K562 (cell line): ENCODE measurements around the gene GABRD. TPM values are rescaled to one million over a fixed set of nuclear protein-coding genes. Genes with fewer than 3 reads are reported as not detected.

Source experiments
- CREM ChIP-seq: IDR thresholded peaks from 2 replicates; pipeline ENCODE4 v1.6.1; 2014; ENCODE audit warnings: antibody characterized with exemption, low read depth
- ELF2 ChIP-seq: fragments of 250-450 bp; sonication (Bioruptor Pico); IDR thresholded peaks from 2 replicates; pipeline ENCODE4 v1.5.0; 2021; ENCODE audit warnings: mild to moderate bottlenecking
- HDAC3 ChIP-seq: fragments of 450-650 bp; IDR thresholded peaks from 2 replicates; pipeline ENCODE4 v1.6.1; 2018; ENCODE audit warnings: borderline replicate concordance, mild to moderate bottlenecking, moderate library complexity; ENCODE audit not compliant: partially characterized antibody
- HDAC8 ChIP-seq: fragments of 450-650 bp; IDR thresholded peaks from 2 replicates; pipeline ENCODE4 v1.6.1; 2016; ENCODE audit warnings: mild to moderate bottlenecking, missing genetic modification characterization, moderate library complexity, missing compliant biosample characterization
- L3MBTL2 ChIP-seq: fragments of 450-650 bp; IDR thresholded peaks from 2 replicates; pipeline ENCODE4 v1.6.1; 2016; ENCODE audit warnings: mild to moderate bottlenecking, moderate library complexity
- MTF1 ChIP-seq: fragments of 250-450 bp; sonication (Bioruptor Pico); IDR thresholded peaks from 2 replicates; pipeline ENCODE4 v1.9.0; 2021; ENCODE audit warnings: moderate library complexity, mild to moderate bottlenecking, inconsistent platforms, borderline replicate concordance
- MXI1 ChIP-seq: IDR thresholded peaks from 2 replicates; pipeline ENCODE4 v1.6.1; 2011; ENCODE audit warnings: low read depth, mild to moderate bottlenecking, improper control_type of control experiment, low read length
- NCOA2 ChIP-seq, 2 experiments: fragments of 450-650 bp; IDR thresholded peaks; 2 replicates each; pipeline ENCODE4 v1.6.1; 2018; ENCODE audit warnings: mild to moderate bottlenecking in 2 of 2, moderate library complexity in 1 of 2; ENCODE audit not compliant: partially characterized antibody in 2 of 2
- POLR2B ChIP-seq: fragments of 450-650 bp; IDR thresholded peaks from 2 replicates; pipeline ENCODE4 v1.6.1; 2018; ENCODE audit warnings: low read depth; ENCODE audit not compliant: partially characterized antibody
- SAP30 ChIP-seq: fragments of 200-600 bp; sonication (generic); IDR thresholded peaks from 2 replicates; pipeline ENCODE4 v1.6.1; 2012; ENCODE audit warnings: borderline replicate concordance, low read depth, mild to moderate bottlenecking, moderate library complexity, low read length, control low read depth, inconsistent platforms; ENCODE audit not compliant: insufficient read depth, poor library complexity, severe bottlenecking
- SMAD1 ChIP-seq: fragments of 150-350 bp; IDR thresholded peaks from 2 replicates; pipeline ENCODE4 v1.6.1; 2014; ENCODE audit warnings: low read length, low read depth; ENCODE audit not compliant: partially characterized antibody
- SRF ChIP-seq, 2 experiments: fragments of 250-450, 450-650 bp in 1 of 2; sonication (Bioruptor Pico) in 1 of 2; sonication (generic) in 1 of 2; formaldehyde crosslinking; IDR thresholded peaks; 2 replicates each; pipeline versions ENCODE4 v1.5.0 to v1.5.1; 2020 to 2022; ENCODE audit warnings: mild to moderate bottlenecking in 1 of 2, missing genetic modification reagents in 1 of 2
- TCF7L2 ChIP-seq: fragments of 150-350 bp; IDR thresholded peaks from 2 replicates; pipeline ENCODE4 v1.6.1; 2016; ENCODE audit warnings: low read depth, mild to moderate bottlenecking, low read length, moderate library complexity
- TCFL5 ChIP-seq: fragments of 250-450 bp; sonication (Bioruptor Pico); conservative IDR thresholded peaks from 2 replicates; pipeline ENCODE4 v1.6.1; 2021; ENCODE audit warnings: mild to moderate bottlenecking, moderate library complexity, matching md5 sums
- U2AF1 ChIP-seq: fragments of 200-400 bp; formaldehyde crosslinking; optimal IDR thresholded peaks from 2 replicates; pipeline ENCODE3; 2017; ENCODE audit warnings: mild to moderate bottlenecking, low read depth, low read length, moderate library complexity
- ZNF146 ChIP-seq: IDR thresholded peaks from one replicate; pipeline ENCODE4 v1.6.1; 2018; ENCODE audit warnings: missing compliant biosample characterization; ENCODE audit not compliant: unreplicated experiment
- ZNF507 ChIP-seq: conservative IDR thresholded peaks from 2 replicates; pipeline ENCODE4 v1.6.1; 2017; ENCODE audit warnings: missing genetic modification characterization, missing compliant biosample characterization
- polyA plus RNA-seq, 8 experiments: library from polyadenylated mRNA; depleted of rRNA in 4 of 8; stranded (reverse) in 5 of 8; unstranded in 3 of 8; fragments of >200 nt; fragmentation: Nextera tagmentation in 2 of 8; fragmentation: Illumina TruSeq in 1 of 8; extraction: Ambion mirVana in 2 of 8; extraction: Trizol in 1 of 8; gene quantifications; 2 replicates each; pipeline versions ENCODE4 v1.2.1 to v1.2.3, GENCODE V29; 2011 to 2014; ENCODE audit warnings: inconsistent platforms in 1 of 8, missing spikeins in 1 of 8
- total RNA-seq, 7 experiments: library from RNA; depleted of rRNA in 6 of 7; stranded (reverse); fragments of >200 nt in 6 of 7; fragmentation: Illumina TruSeq in 2 of 7; extraction: Trizol in 2 of 7; gene quantifications; 2 replicates each; pipeline versions ENCODE4 v1.2.1 to v1.2.3, GENCODE V29; 2011 to 2021; ENCODE audit warnings: low replicate concordance in 1 of 7
- TF ChIP-seq, protein P1 (sequence below), 2 experiments: fragments of 450-650 bp; IDR thresholded peaks; 2 replicates each; pipeline ENCODE4 v1.6.1; 2018; ENCODE audit warnings: mild to moderate bottlenecking in 2 of 2, low read depth in 1 of 2; ENCODE audit not compliant: partially characterized antibody in 2 of 2
- TF ChIP-seq, protein P2 (sequence below): fragments of 250-450 bp; sonication (Bioruptor Pico); IDR thresholded peaks from 2 replicates; pipeline ENCODE4 v1.5.1; 2021; ENCODE audit warnings: mild to moderate bottlenecking
- TF ChIP-seq, protein P3 (sequence below): fragments of 450-650 bp; formaldehyde crosslinking; IDR thresholded peaks from 2 replicates; pipeline ENCODE4 v1.4.0; 2020; ENCODE audit warnings: mild to moderate bottlenecking, moderate library complexity
- TF ChIP-seq, protein P4 (sequence below): sonication (generic); formaldehyde crosslinking; IDR thresholded peaks from 2 replicates; pipeline ENCODE4 v1.8.0; 2022; ENCODE audit warnings: mild to moderate bottlenecking, missing genetic modification reagents

Gene GABRD
- total and polyA plus RNA-seq, 9 of the 15 experiments (the other 6 are each of a cell fraction or from before 2014, with no cell fraction given) = 0.07 TPM; not detected in 8

DNA sequence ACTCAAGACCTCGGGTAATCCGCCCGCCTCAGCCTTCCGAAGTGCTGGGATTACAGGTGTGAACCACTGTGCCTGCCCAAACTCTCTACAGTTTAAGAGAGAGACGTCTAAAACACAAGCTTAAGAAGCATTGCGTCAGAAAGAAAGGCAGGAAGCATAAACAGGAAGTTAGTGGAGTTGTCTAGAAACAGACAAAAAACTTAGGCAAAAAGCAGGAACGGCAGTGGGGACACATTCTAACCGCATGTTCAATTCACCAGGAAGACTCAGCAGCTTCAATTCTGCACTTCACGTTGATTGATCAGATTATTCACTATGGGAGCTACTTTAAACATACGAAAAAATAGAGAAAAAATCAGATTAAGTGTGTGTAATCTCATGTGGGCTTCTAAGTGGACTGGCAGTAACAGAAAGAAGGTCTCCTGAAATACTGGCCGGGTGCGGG, 22.9 kb upstream of the GABRD start (continued):
- TF ChIP-seq, protein P1, sequence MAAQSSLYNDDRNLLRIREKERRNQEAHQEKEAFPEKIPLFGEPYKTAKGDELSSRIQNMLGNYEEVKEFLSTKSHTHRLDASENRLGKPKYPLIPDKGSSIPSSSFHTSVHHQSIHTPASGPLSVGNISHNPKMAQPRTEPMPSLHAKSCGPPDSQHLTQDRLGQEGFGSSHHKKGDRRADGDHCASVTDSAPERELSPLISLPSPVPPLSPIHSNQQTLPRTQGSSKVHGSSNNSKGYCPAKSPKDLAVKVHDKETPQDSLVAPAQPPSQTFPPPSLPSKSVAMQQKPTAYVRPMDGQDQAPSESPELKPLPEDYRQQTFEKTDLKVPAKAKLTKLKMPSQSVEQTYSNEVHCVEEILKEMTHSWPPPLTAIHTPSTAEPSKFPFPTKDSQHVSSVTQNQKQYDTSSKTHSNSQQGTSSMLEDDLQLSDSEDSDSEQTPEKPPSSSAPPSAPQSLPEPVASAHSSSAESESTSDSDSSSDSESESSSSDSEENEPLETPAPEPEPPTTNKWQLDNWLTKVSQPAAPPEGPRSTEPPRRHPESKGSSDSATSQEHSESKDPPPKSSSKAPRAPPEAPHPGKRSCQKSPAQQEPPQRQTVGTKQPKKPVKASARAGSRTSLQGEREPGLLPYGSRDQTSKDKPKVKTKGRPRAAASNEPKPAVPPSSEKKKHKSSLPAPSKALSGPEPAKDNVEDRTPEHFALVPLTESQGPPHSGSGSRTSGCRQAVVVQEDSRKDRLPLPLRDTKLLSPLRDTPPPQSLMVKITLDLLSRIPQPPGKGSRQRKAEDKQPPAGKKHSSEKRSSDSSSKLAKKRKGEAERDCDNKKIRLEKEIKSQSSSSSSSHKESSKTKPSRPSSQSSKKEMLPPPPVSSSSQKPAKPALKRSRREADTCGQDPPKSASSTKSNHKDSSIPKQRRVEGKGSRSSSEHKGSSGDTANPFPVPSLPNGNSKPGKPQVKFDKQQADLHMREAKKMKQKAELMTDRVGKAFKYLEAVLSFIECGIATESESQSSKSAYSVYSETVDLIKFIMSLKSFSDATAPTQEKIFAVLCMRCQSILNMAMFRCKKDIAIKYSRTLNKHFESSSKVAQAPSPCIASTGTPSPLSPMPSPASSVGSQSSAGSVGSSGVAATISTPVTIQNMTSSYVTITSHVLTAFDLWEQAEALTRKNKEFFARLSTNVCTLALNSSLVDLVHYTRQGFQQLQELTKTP (IDR thresholded peaks at IDR 0.05; ENCODE audit: low read depth in 1 of 2, partially characterized antibody in 2 of 2) = peak in 1 of 2 experiments; percentile 42
- 0 out of 2 replicates have a peak, but pooled peaks have one; percentile 9 for TF ChIP-seq ELF2 (CRISPR knock-in tag)
- TF ChIP-seq, protein P2, sequence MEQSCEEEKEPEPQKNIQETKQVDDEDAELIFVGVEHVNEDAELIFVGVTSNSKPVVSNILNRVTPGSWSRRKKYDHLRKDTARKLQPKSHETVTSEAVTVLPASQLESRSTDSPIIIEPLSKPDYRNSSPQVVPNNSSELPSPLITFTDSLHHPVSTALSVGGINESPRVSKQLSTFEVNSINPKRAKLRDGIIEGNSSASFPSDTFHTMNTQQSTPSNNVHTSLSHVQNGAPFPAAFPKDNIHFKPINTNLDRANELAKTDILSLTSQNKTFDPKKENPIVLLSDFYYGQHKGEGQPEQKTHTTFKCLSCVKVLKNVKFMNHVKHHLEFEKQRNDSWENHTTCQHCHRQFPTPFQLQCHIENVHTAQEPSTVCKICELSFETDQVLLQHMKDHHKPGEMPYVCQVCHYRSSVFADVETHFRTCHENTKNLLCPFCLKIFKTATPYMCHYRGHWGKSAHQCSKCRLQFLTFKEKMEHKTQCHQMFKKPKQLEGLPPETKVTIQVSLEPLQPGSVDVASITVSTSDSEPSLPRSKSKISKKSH = no peak
- TF ChIP-seq NCOA2 (IDR thresholded peaks at IDR 0.05; ENCODE audit: partially characterized antibody in 2 of 2) = no peak
- TF ChIP-seq MXI1 = no peak
- TF ChIP-seq HDAC3 = no peak
- no peak for TF ChIP-seq MTF1 (CRISPR knock-in tag)
- no peak for TF ChIP-seq ZNF146 (CRISPR knock-in tag)
- TF ChIP-seq, protein P3, sequence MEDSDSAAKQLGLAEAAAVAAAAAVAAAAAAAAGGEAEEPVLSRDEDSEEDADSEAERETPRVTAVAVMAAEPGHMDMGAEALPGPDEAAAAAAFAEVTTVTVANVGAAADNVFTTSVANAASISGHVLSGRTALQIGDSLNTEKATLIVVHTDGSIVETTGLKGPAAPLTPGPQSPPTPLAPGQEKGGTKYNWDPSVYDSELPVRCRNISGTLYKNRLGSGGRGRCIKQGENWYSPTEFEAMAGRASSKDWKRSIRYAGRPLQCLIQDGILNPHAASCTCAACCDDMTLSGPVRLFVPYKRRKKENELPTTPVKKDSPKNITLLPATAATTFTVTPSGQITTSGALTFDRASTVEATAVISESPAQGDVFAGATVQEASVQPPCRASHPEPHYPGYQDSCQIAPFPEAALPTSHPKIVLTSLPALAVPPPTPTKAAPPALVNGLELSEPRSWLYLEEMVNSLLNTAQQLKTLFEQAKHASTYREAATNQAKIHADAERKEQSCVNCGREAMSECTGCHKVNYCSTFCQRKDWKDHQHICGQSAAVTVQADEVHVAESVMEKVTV = no peak
- peak; percentile 96 for TF ChIP-seq L3MBTL2
- TF ChIP-seq TCFL5 (CRISPR knock-in tag) = no peak; the same call in 1 of the 2 replicates
- no peak for TF ChIP-seq SAP30
- no peak for TF ChIP-seq U2AF1
- no peak for TF ChIP-seq POLR2B
- TF ChIP-seq, protein P4, sequence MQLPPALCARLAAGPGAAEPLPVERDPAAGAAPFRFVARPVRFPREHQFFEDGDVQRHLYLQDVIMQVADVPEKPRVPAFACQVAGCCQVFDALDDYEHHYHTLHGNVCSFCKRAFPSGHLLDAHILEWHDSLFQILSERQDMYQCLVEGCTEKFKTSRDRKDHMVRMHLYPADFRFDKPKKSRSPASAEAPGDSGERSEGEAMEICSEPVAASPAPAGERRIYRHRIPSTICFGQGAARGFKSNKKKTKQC = no peak
- TF ChIP-seq HDAC8 = no peak
- TF ChIP-seq SMAD1 = no peak
- TF ChIP-seq TCF7L2 = no peak
- peak; percentile 39; the same call in 1 of the 2 replicates for TF ChIP-seq CREM
- peak in 1 of 2 experiments; percentile 38; a peak in 1 of 4 replicates for TF ChIP-seq SRF (CRISPR knock-in tag; IDR thresholded peaks at IDR 0.05)
- TF ChIP-seq ZNF507 = no peak
